Activated CD4-positive, alpha-beta T cell treated with anti-CD3 and anti-CD28 coated beads, Interleukin-2, amount 50 U/mL, for 4 hours (primary cell): ENCODE measurements around the gene MICALL2.

Source experiments
- DNase-seq, 2 experiments: peaks; one replicate each; pipeline ENCODE4 v3.0.0-alpha.2; 2020

The MICALL2 gene

DNA sequence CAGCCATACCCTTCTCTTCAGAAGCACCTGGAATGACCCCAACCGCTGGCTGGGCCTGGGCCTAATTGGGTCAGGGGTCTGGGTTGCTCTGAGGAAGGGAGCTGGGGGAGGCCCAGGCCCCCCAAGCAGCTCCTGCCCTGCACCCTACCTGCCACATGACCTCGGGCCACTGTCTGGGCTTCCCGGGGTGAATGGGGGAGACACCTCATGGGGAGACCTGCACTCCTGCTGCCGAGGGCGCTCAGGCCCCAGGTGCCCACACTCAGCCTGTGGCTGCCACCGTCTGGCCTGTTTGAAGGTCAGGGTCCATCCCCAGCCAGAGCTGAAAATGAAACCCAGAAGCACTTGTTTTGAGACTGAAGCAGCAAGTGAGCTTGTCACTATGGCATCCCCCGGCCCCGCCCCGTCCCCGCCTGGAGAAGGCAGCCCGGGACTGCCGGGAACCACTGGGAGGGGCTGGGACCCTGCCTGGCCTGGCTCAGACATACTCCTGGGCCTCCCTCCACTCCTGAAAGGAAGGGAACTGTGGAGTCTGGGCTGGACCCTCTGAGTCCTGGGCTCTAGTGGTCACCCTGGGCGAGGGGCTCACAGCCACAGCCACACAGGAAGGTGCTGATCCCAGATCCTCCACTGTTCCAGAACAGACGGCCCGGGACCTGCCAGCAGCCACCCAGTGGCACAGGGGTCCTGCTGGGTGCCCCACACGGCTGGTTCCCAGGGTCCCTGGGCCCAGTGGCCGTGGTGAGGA is 7.4 kb upstream of the MICALL2 start:
- no peak for DNase-seq

- no peak for DNase-seq
Observed at GRCh38 chr7:1464694-1465093, 5.4 kb upstream of the MICALL2 start.

DNA sequence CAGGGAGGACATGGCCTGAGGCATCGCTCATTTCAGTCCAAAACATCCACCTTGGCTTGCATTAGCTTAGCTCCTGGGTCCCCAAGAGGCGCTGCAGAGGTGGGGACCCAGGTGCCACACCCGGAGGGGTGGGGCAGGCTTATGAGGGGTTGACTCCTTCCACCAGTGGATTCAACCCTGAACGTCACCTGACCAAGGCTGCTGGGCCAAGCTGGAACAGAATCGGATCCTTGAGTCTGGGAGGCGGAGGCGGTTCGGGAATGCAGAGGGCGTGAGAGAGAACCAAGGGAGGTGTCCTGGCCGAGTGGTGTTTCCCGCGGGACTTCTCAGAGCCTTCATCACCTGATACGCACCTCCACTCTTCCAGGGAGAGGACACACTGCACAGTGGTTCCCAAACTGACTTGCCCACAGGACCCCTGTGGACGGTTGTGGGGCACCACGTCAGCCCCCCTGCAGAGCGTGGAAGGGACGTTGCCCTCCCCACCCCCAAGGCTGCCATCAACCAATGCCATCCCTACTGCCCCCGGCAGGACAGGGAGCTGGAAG is 4.5 kb upstream of the MICALL2 start:
- DNase-seq, result no peak

DNA sequence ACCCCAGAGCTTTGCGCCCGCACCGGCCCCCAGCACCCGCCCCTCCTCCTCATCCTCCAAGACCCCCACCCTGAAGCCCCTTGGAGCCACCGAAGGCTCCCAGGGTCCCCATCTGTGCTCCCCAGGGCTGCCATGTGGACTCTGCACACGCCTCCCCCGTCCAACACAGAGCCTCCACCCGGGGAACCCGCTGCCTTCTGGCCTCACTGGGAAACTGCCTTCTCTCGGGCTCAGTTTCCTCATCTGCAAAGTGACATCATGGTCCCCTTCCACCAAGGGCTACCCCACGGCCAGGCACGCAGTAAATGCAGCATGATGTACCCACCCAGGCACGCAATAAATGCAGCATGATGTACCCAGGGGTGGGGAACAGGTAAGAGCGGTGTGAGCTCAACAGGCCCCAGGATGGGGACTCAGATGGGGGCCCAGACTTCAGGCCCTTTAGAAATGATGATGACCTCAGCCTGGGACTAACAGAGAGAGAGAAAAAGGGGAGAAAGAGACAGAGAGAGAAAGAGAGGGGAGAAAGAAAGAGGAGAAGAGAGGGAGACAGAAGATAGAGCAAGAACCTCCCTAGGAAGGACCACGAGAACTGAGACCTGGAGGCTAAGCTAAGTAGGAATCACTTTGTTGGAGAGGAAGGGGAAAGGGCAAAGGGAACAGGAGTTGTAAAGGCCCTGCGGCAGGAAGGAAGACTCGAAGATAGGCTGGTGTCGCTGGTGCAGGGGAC is 2.5 kb upstream of the MICALL2 start:
- DNase-seq, result no peak

- DNase-seq, result no peak
Observed at GRCh38 chr7:1460821-1461645, 1.8 kb upstream of the MICALL2 start.

DNA sequence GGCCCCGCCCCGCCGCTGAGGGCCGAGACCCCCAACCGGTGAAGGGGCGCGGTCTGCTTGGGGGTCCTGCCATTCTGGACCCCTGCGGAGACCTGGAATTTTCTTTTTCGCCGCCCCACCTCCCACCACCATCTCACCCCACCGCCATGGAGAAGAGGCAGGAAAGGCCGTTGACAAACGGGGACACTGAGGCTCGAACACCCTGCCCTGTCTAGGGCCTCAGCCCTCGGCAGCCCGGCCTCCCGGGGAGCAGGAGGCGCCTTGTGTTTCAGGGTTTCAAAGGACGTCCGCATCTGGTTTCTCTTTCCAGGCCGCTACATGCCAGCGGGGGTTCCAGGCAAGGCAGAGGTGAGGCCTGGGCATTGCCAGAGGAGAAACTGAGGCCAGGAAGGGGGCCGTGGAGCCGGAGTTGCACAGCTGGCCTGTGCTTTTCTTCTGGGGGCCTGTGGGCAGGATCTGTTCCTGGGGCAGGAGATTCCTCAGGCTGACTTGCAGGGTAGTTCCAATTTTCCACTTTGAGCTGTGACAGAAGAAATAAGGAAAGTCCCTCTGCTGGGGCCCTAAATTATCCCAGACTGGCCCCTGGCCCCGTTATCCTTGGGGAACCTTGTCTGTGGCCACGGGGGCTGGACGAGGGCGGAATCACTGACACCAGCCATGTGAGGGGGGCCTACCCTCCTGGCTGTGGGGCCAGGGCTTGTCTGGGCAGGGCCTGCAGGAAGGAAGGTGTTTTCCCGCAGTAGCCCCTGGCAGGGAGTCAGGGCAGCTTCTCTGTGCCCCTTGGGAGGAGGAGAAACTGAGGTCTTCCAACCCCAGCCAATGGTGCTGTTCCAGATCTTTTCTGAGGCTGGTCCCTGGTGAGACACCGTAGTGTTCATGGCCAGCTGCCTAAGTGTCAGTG is 900 bp upstream of the MICALL2 start:
- DNase-seq, result no peak

- peak; percentile 97 to 98 for DNase-seq
Observed at GRCh38 chr7:1459512-1459892, 232 bp upstream of the MICALL2 start.

DNA sequence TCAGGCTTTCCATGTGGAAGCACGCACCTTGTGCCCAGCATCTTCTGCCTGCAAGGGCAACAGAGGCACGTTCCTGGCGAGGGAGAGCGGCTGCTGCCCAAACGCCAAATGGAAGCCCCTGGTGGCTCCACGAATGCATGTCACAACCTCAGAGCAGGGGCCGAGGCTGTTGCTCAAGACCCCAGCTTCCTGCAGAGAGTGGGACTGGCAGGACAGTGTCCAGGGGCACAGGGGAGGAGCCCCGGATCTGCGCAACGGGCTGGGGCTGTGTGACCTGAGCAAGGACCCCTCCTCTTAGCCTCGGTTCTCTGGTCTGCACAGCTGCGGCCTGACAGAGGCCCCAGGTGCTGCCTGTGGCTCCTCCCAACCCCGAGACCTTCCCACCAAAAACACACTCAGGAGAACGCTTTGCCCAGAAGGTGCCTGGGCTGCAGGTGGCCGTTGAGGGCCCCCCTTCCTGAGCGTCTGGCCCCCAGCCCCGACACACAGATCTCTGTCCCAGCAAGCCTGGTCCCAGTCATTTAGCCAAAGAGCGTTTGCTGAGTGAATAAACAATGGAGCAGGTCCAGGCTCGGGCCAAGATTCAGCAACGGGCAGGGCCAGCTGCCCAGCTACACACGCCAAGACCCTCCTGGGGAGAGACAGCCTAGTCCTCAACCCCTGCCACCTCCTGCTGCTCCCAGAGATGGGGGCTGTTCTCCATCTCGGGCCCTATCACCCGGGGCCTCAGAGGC is 1.2 kb downstream of the MICALL2 start:
- no peak for DNase-seq

DNA sequence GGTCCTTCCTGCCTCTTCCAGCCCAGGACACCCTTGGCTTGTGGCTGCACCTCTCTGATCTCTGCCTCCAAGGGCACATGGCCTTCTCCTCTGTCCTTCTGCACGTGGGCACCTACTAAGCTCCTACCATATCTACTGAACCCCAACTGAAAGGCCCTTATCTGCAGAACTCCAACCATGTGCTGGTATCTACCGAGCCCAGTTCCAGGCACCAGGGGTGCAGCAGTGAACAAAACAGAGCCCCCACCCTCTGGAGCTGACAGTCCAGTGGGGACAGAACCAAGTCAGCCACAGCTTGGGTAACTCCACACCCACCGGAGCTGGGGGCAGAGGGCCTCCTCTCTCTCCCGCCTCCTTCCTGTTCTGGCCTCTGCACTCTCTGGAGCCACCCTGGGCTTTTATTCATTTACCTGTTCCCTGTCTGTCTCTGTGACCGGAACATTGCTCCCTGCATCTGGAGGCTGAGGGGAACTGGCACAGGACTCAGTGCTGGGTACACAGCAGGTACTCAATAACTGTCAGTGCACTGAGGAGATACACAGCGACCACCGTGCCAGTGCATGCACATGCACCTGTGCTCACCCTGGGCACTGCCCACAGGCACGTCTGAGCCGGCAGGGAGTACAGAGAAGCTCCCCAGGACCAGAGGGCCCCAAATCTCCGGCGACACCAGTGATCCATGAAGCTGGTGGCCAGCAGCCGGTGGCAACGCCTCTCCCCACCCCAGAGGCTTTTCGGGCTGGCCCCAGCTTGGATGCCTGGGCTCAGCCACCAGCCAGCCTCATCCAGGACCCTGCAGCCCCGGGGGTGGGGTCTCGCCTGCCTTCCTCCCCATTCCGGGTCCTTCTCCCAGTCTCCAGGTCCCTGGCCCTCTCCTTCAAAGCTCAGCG is 2.0 kb downstream of the MICALL2 start:
- no peak for DNase-seq

- DNase-seq, result no peak
Observed at GRCh38 chr7:1455955-1456354, 3.3 kb downstream of the MICALL2 start.

GRCh38 chr7:1455241-1455939 is 3.9 kb downstream of the MICALL2 start:
- DNase-seq, result no peak

DNA sequence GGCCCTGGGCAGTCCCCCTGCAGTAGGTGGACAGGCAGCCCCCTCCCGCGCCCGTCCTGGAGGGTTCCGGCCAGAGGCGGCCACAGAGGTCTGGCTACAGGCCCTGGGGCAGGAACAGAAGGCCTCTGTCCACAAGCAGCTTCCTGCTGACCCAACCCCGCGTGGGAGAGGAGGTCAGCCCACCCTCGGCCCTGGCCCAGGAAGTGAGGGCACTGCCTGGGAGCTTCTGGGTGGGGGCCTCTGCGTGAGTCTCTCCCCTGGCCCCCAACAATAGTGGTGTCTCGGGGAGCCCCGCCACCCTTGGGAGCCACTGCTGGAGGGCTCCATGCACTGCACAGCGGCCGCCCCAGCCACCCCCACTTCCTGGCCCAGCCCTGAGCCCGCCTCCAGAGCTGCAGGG is 4.7 kb downstream of the MICALL2 start:
- DNase-seq, result no peak

- DNase-seq, result no peak
Observed at GRCh38 chr7:1452205-1452604, 7.1 kb downstream of the MICALL2 start.

- DNase-seq, result no peak
Observed at GRCh38 chr7:1450987-1451386, 8.3 kb downstream of the MICALL2 start.

DNA sequence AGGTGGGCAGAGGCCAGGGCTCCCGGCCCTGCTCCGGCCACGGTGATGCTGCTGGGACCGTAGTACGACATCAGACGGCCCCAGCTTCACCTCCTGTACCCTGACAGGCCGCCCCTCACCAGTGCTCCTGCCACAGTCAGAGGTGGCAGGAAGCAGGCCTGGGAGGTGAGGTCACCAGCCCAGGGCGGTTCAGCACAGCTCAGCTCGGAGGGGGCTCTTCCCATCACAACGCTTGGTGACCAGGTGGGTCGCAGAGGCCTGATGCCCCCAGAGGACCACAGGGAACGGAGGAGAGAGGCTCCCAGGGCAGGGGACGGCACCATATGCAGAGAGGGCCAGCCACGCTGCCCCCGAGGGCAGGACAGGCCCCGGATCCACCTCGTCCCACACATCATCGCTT is 8.8 kb downstream of the MICALL2 start:
- DNase-seq, result no peak

DNA sequence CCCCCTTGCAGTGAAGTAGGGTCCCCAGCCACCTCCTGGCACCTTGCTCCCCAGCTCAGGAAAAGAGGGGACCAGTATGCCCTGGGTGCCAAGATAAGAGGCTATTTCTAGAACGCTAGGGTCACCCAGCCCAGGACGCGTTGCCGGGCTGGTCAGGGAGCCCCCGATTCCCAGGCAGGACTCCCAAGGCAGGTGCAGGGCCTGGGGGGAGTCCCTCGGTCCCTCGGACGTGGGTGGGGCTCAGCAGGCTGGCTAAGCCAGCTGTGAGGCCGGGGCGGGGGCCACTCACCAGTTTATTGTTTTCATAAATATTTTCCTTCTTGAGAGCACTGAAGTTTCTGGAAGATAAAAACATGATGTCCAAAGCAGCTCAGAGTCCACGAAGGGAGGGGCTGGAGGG is 9.3 kb downstream of the MICALL2 start:
- no peak for DNase-seq

DNA sequence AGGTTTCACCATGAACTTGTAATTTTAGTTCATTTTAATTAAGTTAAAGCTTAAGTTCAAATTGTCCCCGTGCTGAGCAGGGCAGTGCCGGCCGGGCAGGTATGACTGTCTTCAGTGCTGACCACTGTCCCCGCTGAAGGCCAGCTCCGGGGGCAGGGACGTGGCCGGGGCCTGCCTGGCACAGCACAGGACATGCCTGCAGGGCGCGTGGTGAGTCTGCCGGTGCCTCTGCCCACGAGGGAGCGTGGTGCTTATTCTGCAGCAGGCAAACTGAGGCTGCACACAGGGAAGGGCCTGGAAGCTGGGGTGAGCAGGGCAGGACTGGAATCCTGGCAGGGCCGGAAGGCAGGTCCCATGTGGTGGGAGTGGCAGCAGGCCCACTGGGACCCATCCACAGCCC is 9.8 kb downstream of the MICALL2 start:
- no peak for DNase-seq

GRCh38 chr7:1448958-1449357 is 10.3 kb downstream of the MICALL2 start:
- DNase-seq, result no peak

- no peak for DNase-seq
Observed at GRCh38 chr7:1447551-1448244, 11.6 kb downstream of the MICALL2 start.
